Kidney epithelial cell (primary cell): ENCODE results near the gene ZNF367. TPM values are rescaled to one million over a fixed set of nuclear protein-coding genes. Genes with fewer than 3 reads are reported as not detected.

Experiments used
- DNase-seq: peaks from one replicate; pipeline ENCODE4 v3.0.0-alpha.2; 2010; ENCODE audit warnings: low read depth
- H3K27me3 ChIP-seq: 2 replicates; pipeline ENCODE4 v1.6.0; 2011; ENCODE audit warnings: low read length; ENCODE audit not compliant: control insufficient read depth, insufficient read depth
- H3K36me3 ChIP-seq: 2 replicates; pipeline ENCODE4 v1.5.1; 2011; ENCODE audit warnings: low read length; ENCODE audit not compliant: control insufficient read depth, insufficient read depth
- H3K4me3 ChIP-seq: 2 replicates; pipeline ENCODE4 v1.5.1; 2011; ENCODE audit warnings: low read depth, mild to moderate bottlenecking, control low read depth, low read length
- CTCF ChIP-seq: IDR thresholded peaks from 2 replicates; pipeline ENCODE4 v1.5.1; 2011; ENCODE audit warnings: mild to moderate bottlenecking, moderate library complexity, low read length, control low read depth, inconsistent platforms; ENCODE audit not compliant: insufficient read depth, poor library complexity, severe bottlenecking
- total RNA-seq: library from RNA; depleted of rRNA; stranded (reverse); fragments of >200 nt; gene quantifications from 2 replicates; pipeline ENCODE4 v1.2.3, GENCODE V29; 2015

The ZNF367 gene
- total RNA-seq, 1 donor from 2014 or later = 2.4 TPM

- Histone ChIP-seq H3K36me3 (no peaks in the 10 kb centered on the region), H3K27me3 (no peaks in the 10 kb centered on the region), H3K4me3 (no peak overlapping the region)
- TF ChIP-seq CTCF = no peak
- DNase-seq = no peak
These were observed 36.0 kb downstream of the ZNF367 start for GRCh38 chr9:96382175-96382574.

GRCh38 chr9:96381696-96382095, 36.5 kb downstream of the ZNF367 start:
- no peaks in the 10 kb centered on the region for H3K36me3 ChIP-seq
- H3K27me3 ChIP-seq = no peaks in the 10 kb centered on the region
- DNase-seq = no peak
- H3K4me3 ChIP-seq = no peak overlapping the region
- no peak for TF ChIP-seq CTCF

DNA sequence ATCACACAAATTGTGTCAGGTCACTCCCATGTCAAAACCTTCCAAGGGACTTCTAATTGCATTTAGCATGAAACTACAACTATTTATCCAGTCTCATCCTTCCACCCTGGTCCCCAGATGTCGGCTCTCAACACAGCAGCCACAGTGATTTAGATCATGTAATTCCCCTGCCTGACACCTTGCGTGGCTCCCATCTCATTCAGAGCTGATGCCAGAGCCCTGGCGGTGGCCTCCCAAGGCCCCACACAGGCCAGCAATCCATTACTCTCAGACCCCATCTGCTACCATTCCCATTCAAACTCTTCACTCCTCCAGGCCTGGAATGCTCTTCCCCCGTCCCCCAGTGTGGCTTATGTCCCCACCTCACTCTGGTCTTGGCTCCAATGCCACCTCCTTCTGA, 37.0 kb downstream of the ZNF367 start:
- Histone ChIP-seq H3K4me3 (no peak overlapping the region), H3K27me3 (no peaks in the 10 kb centered on the region), H3K36me3 (no peaks in the 10 kb centered on the region)
- no peak for DNase-seq
- TF ChIP-seq CTCF = no peak

GRCh38 chr9:96379461-96379860, 38.7 kb downstream of the ZNF367 start:
- no peak overlapping the region for H3K4me3 ChIP-seq
- no peak for DNase-seq
- H3K27me3 ChIP-seq = no peaks in the 10 kb centered on the region
- H3K36me3 ChIP-seq = no peaks in the 10 kb centered on the region
- no peak for TF ChIP-seq CTCF

- no peak for TF ChIP-seq CTCF
- Histone ChIP-seq H3K27me3 (no peaks in the 10 kb centered on the region), H3K4me3 (no peak overlapping the region), H3K36me3 (no peaks in the 10 kb centered on the region)
- DNase-seq = no peak
These were observed 40.0 kb downstream of the ZNF367 start for GRCh38 chr9:96378187-96378586.
